COLO829 (cell line): ENCODE results near the gene LYZL6.
"Not testable (repeated sequence)": the region's sequence is repeated elsewhere in the genome, so short reads cannot be mapped to it uniquely, and the experiment has no call there.

ENCODE experiments used
- DNase-seq: peaks from one replicate; pipeline ENCODE4 v3.0.0; 2012; ENCODE audit warnings: low spot score

The LYZL6 gene

DNA sequence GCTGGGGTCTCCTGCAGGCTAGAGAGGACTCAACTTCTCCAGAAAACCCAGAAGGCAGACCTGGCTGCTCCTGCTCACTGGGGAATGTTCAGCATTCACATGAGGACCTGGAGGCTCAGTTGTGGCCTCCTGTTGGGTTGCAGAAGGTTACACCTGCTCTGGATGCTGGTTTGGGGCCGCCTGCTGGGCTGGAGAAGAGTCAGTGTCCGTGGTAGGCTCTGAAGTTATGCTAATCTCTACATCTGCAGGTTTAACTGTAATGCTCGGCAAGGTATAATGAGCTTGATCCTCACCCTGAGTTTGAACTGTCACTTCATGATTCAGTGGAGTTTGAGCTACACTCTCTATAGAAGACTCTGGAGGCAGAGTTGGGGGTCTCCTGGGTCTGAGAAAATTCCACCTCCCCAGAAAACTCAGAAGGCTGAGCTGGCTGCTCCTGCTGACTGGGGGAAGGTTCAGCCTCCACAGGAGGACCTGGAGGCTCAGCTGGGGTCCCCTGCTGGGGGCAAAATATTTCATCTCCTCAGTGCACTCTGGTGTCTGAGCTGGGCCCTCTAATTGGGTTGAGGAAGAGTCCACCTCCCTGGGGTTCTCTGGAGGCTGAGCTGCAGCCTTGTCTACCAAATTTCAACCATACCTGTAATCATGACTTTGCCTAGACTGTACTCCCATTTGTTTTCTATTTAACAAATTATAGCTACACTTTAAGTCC, 36.4 kb downstream of the LYZL6 start:
- DNase-seq = no peak

DNA sequence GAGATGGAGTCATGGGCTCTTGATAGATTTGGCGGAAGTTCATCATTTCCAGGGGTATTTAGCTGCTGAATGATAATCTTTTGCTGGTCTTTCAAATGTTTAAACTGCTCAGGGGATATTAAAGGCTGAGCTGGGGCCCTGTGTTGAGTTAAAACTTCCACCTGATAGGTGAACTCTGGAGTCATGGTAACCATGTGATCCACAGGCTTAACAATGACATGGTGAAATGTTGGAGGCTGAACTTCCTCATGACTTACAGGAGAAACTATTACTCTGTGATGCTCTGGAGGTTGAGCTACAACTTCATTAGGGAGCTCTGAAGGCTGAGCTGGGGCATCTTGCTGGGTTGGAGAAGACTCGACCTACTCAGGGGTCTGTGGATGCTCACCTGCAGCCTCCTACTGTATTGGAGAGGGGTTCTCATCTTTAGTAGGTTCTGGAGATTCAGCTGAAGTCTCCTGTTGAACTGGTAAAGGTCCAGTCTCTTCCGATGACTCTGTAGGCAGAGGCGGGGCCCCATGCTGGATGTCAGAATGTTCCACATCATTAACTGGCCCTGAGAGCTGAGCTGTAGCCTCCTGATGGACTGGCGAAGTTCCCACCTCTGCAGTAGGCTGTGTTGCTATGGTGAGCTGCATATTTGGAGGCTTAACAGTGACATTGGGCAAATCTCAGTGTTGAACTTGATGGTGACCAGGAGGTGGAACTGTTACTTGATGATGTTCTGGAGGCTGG, 37.2 kb downstream of the LYZL6 start:
- DNase-seq = no peak

DNA sequence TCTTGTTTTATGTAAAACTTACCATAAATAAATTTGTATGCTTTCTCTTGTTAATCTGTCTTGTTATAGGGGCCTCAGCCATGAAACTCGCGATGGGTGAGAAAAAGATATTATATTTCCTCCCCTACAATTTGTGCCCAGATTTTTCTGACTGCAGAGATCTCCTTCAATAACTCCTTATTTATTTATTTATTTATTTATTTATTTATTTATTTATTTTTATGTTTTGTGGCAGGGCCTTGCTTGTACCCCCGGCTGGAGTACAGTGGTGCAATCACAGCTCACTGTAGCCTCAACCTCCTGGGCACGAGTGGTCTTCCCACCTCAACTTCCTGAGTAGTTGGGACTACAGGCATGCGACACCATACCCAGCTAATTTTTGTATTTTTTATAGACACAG, 40.1 kb downstream of the LYZL6 start:
- no peak for DNase-seq

DNA sequence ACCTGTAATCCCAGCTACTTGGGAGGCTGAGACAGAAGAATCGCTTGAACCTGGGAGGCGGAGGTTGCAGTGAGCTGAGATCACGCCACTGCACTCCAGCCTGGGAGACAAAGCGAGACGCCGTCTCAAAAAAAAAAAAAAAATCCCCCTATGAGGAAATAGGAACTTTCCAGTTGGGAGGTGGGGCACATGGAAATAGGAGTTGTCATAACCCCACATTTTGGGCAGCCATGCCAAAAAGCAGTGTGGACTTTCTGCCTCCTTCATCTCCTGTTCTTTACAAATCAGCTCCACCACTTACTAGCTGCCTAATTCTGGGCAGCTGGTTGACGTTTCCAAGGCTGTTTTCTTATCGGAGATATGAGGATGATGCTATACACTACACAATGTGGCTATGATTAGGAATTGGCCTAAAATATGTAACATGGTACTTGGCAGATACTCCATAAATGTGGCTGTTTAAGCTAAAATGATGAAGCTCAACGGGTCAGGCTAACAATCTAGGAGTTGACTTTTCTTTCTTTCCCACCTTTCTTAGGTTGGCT, 41.8 kb downstream of the LYZL6 start:
- no peak for DNase-seq

DNA sequence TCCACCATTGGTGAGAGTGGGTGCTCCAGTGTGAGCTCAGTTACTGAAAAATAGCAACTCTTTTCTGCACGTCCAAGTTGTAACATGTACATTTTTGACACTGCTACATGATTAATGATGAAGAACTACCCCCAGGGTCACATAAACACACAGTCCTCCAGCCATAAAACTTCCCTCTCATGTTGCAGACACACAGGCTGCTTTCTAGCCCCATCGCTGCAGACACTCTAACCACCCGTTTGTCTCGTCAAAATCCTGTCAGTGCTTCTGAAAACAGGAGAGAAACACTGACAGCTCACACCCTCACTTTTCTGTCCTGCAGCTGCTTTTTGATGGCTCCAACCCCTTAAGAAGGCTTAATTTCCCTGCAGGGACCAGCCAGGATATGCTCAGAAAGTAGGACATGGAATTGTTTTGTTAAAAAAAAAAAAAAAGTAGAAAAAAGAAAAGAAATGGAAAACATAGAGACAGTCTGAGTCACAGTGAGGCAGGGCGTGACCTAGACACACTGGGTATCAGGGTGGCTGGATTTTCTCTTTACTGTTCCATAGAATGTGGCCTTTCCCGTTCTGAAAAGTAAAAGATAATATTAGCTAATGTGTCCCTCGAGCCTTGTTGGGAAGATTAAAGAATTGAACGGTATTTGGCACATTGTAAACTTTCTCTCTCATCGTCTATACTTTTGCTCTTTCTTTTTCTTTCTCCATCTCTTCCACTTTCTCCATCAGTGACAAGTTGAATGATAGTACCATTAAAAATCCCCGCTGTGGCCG, 42.6 kb downstream of the LYZL6 start:
- no peak for DNase-seq

DNA sequence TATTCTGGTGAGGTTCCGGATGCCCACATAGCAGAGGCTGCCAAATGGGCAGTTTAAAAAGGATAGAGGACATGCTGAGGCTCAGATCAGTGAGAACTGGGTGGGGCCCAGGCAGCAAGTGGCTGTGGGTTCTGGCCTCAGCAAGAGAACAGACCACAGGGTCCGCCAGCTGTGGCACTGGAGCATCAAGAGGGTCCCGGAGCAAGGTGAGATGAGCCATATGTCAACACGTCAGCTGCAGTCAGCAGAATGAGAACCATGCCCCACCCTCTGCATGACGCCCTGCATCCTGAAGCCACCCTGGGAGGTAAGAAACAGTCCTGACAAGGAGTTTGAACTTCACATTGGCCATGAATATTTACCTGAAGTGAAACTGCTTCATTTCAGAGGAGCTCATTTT, 43.2 kb downstream of the LYZL6 start:
- no peak for DNase-seq

DNA sequence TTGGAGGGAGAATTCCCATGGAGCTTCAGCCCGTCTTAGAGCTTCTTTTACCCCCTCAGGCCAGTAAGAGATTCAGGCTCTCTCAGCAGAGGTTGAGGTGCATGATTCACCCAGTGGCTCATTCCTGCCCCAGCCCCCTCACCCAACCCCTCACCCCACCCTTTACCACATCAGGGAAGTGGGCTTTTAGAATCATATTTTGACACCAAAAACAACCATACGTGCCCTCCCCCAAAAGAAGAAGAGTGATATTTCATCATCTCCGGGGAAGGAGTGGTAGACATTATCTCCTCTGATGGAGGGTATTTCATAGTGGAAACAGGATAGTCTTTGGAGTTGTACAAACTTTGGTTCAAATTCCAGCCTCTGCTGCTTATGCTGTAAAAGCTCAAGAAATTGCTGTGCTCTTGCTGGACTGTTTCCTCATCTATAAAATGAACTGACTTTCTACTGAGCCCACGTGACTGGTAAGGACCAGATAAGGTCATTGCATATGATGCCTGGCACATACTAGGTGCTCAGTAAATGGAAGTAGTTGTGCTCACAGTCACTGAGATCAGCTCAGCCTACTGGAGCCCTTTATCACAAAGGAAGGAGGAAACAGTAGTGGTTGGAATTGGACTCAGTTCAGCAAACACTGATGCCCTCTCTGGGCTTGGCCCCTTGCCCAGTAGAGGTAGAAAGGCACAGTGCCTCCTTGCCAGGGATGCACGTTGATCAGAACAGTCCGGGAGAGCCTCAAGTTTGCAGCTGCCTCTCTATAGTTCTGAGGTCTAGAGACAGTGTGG, 45.0 kb downstream of the LYZL6 start:
- DNase-seq = no peak

DNA sequence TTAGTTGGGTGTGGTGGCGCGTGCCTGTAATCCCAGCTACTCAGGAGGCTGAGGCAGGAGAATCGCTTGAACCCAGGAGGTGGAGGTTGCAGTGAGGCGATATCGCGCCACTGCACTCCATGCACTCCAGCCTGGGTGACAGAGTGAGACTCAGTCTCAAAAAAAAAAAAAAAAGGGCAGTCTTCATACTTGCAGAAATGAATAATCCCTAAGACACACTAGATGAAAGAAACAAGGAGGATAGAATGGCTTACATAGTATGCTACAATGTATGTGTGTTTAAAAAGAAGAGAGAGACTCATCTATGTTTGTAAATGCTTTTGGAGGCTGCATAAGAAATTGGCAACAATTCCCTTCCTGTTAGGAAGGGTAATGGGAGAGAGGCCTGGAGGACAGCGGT, 45.7 kb downstream of the LYZL6 start:
- not testable (repeated sequence) for DNase-seq

DNA sequence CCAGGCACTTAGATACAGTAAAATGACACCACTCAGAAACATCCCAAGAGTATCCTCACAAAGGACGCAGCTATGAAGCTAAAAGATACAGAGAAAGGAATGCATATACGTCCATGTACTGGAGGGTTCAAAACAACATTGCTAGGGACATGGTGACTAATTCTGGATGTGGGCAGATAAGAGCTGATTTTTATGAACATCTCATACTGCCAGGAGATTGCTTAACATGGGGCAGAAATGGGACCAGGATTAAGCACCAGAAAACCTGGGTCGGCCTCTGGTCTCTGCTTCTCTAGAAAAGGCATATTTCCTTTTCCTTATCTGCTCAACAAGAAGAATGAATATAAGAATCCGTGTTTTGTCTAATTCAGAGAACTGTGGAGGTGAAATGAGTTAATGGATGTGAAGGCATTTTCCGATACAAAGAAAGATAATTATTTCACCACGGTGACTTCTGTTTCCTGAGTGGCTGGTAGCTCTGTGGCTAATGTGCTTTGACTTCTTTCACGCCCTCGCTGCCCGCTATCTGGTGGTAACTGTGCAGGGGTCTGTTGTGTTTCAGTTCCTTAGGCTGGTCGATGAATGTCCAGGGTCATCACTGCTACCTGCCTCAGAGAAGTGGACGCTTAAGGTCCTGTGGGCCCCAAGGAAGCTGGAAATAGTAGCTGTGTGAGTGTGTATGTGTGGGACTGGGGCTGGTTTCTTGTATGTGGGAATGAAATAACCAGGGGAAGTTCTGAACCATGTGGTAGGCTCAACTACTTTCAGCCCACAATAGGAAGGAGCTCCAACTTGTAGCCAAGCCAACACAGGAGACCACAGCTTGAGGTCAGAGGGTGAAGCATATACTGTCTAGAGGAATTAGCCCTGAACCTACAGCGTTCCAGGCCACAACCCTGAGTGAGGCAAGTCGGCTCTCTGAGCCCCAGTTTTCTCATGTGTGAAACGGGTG, 47.6 kb downstream of the LYZL6 start:
- DNase-seq = no peak

DNA sequence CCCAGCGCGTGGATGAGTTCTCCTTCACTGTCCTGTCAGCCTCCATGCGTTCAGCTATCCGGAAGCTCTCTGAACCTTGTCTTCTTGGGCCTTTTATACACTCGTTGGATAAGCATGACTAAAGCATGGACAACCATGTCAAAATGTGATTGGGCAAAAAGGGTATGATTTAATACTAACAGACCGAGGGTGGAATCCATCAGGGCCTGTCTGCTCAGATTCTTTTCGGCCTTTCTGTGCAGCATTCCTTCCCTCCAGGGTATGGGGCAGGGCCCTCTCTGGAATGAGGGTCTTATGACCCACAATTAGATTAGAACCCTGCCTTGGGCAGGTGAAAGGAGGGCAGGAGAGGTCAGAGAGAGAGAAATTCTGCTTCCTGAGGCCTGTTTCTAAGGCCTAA, 49.3 kb downstream of the LYZL6 start:
- no peak for DNase-seq

DNA sequence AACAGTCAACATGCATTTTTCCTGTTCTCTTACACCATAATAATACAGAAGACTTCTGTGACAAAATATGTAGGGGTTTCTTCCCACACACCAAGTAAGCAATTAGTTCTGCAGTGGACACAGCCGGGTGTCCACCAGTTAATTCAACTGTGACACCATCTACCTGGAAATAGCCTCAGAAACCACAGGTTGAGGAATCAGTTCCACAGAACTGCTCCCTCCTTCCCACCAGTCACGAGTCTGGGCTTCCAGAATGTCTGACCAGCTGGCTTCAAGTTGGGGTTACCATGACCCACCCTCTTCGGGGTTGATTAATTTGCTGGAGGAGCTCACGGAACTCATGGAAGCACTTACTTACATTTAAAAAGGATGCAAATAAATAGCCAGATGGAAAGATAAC, 49.8 kb downstream of the LYZL6 start:
- no peak for DNase-seq

DNA sequence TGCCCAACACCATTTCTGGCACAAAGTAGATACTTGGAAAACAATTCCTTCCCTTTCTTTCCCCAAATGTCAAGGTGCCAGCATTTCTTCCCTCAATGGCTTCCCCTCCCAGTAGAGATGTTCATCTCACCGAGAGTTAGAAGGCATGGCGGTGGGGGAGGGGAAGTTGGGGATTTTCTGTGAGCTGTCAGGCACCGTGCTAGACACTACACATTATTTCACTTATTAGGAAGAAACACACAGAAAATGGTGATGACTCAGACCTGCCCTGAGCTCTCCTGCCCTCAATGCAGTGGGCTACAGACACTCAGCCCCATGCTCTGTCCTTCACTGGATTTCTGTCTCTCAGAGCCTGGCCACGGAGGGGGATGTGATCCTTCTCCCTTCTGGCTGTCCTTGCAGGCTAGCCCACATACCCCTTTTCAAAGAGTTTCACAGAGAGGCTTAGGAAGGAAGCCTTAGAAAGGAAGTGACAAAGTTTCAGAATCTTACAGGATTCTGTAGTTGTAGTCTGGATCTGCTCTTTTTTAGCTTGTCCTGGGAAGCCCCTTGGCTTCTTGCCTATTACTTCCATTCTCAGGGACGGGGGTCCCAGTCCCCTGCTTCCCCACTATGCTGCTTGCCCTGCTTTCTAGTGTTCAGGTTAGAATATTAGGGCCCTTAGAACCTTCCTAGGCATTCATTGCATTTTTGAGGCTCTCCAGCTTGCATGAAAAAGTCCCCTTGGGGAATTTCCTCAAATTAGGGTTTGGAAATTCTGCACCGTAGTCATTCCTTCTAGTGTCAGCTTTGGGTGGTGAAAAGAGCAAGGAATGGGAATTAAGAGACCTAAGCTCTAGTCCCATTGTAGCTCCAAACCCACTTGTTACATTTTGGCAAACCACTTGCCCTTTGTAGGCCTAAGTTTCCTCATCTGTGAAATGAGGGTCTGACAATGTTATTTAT, 51.1 kb downstream of the LYZL6 start:
- DNase-seq = no peak

DNA sequence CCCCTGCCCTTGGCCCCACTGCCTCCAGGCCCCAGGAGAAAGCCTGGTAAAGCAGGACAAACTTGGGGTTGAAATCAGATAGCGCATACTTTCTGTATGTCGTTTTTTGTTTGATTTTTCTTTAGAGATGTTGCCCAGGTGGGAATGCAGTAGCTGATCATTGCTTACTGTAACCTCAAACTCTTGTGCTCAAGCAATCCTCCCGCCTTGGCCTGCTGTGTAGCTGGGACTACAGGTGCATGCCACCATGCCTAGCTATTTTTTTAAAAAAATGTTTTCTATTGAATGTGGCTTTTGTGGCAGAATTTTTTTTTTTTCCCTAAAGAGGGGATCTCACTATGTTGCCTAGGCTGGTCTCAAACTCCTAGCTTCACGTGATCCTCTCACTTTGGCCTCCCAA, 52.2 kb downstream of the LYZL6 start:
- no peak for DNase-seq

DNA sequence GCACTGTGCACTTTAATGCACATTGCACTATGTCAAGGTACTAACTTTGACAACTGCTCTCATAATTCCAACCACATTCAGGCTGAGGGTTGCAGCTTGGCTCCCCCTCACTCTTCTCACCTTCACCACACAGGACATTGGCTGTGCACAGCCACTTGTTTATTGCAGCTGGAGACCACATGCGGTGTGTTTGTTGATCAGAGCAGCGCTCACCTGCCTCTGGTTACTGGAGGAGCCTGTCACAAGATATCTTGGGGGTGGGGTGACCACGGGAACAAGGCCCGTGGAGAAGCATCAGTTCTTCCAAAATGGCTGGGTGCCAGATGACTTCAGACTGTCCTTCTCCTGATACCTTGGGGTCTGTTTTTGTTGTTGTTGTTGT, 52.7 kb downstream of the LYZL6 start:
- no peak for DNase-seq

DNA sequence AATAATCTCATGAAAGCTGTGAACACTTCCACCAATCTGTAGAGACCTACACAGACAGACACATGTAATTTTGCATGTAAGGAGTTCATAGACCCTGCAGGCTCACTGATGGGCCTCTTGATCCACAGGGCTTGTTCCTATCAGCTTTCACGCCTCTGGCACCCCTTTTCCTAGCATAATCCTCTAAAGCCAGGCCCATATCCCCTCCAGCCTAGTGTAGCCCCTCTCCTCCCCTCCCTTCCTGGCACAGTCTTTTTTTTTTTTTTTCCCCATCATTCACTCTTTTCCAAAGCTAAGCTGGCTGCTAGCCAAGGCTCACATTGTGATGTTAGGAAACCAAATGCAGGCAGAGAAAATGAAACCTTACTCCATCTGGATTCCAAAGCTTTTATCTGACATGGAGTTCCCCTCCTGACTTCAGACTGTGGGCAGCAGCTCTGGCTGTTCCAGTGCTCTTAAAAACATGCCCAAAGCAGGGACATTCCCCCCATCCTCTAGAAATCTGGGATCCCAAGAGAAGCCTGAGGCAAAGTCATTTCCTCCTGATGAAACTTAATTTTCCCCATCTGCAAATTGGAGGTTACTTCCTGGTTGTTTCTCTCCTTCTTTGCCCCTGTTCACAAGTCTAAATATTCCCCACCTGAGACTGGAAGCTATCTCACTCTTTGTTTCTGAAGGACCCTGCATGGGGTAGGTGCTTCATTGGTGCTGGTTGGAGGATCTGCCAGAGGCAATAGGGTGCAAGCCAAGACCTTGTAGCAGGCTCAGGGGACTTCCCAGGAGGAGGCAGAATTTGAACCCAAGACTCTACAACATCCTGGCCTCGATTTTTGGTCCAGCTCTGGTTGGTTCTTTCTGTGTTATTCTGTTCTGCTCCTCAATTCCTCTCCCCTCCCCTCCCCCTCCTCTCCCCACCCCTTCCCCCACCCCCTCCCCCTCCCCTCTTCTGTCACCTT, 53.4 kb downstream of the LYZL6 start:
- DNase-seq = no peak

DNA sequence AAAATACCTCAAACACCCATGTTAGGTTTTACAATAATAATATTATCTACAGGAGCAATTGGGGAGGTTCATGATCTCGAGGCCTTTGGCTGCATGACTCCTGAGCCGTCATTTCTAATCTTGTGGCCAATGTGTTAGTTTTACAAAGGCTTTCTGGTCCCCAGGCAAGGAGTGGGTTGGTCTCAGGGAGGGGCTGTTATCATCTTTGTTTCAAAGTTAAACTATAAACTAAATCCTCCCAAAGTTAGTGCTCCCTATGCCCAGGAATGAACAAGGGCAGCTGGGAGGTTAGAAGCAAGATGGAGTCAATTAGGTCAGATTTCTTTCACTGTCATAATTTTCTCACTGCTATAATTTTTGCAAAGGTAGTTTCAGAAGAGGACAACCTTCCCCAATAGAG, 54.3 kb downstream of the LYZL6 start:
- DNase-seq = no peak
